Mucosa of descending colon (tissue), 3 donors: Measurements from ENCODE around the gene OFD1. TPM values are rescaled to one million over a fixed set of nuclear protein-coding genes. Genes with fewer than 3 reads are reported as not detected.

Experiments used
- ATAC-seq: fragments of 200-7000 bp; cut with Tn5 transposase; one replicate; pipeline ENCODE4 v1.9.1; 2020; ENCODE audit warnings: mild to moderate bottlenecking, moderate library complexity
- DNase-seq, 3 donors: peaks; one replicate each; pipeline ENCODE4 v3.0.0-alpha.2; 2020
- H3K36me3 ChIP-seq: fragments of 200-600 bp; one replicate; pipeline ENCODE4 v1.8.0; 2021; ENCODE audit warnings: low read depth, mild to moderate bottlenecking
- H3K4me1 ChIP-seq: fragments of 200-600 bp; one replicate; pipeline ENCODE4 v1.8.0; 2021; ENCODE audit warnings: low read depth, mild to moderate bottlenecking
- H3K4me3 ChIP-seq: fragments of 200-600 bp; one replicate; pipeline ENCODE4 v1.8.0; 2021; ENCODE audit warnings: mild to moderate bottlenecking
- H3K9me3 ChIP-seq: fragments of 200-600 bp; one replicate; pipeline ENCODE4 v1.8.0; 2021; ENCODE audit warnings: mild to moderate bottlenecking
- CTCF ChIP-seq: fragments of 200-600 bp; IDR thresholded peaks from one replicate; pipeline ENCODE4 v1.8.0; 2022; ENCODE audit warnings: antibody characterized with exemption, mild to moderate bottlenecking
- intact Hi-C, 2 donors: fragments of 100-400 bp; cut with DNase I in 1 of 2; cut with micrococcal nuclease in 1 of 2; formaldehyde crosslinking; loops; one replicate each; pipeline versions ENCODE4 v1.11.0 to v1.11.1; 2022; cut with DNase I, micrococcal nuclease
- total RNA-seq, 3 donors: library from RNA; stranded (reverse); fragmentation: NEBNext Ultra II Directional in 2 of 3; extraction: Animal tissue kit (Norgen Biotek cat#: 25700) in 2 of 3; gene quantifications; one replicate each; pipeline versions ENCODE4 v1.2.1 to v1.2.4, GENCODE V29; 2021 to 2023
- donor health status: DM: no; HTN: no; CAD: no; lungs with moderate emphysema.
- donor health status: DM: no; HTN: no; CAD: no.
- donor health status: DM: no; HTN: yes; CAD: no.

The OFD1 gene
- total RNA-seq, 3 donors from 2014 or later = 26.0 to 49.4 (median 32.6) TPM

GRCh38 chrX:13750204-13750603, 15.7 kb downstream of the OFD1 start:
- Histone ChIP-seq H3K4me3 (no peak overlapping the region), H3K36me3 (no peaks in the 10 kb centered on the region), H3K9me3 (no peaks in the 10 kb centered on the region), H3K4me1 (no peaks in the 10 kb centered on the region)
- no peak for DNase-seq
- ATAC-seq = peak; percentile 61
- TF ChIP-seq CTCF = peak; percentile 13
- intact Hi-C loops = no loop called here

GRCh38 chrX:13750812-13751211, 16.3 kb downstream of the OFD1 start:
- no peaks in the 10 kb centered on the region for H3K9me3 ChIP-seq
- H3K4me1 ChIP-seq = no peaks in the 10 kb centered on the region
- ATAC-seq = no peak
- no peaks in the 10 kb centered on the region for H3K36me3 ChIP-seq
- TF ChIP-seq CTCF = no peak
- H3K4me3 ChIP-seq = no peak overlapping the region
- intact Hi-C loops = no loop called here
- no peak for DNase-seq

GRCh38 chrX:13752141-13752540, 17.6 kb downstream of the OFD1 start:
- intact Hi-C loops = no loop called here
- no peak for TF ChIP-seq CTCF
- no peaks in the 10 kb centered on the region for H3K4me1 ChIP-seq
- H3K36me3 ChIP-seq = no peaks in the 10 kb centered on the region
- DNase-seq = no peak
- H3K4me3 ChIP-seq = no peak overlapping the region
- no peaks in the 10 kb centered on the region for H3K9me3 ChIP-seq
- ATAC-seq = no peak

GRCh38 chrX:13752646-13753045, 18.1 kb downstream of the OFD1 start:
- H3K4me3 ChIP-seq = no peak overlapping the region
- ATAC-seq = peak; percentile 58
- intact Hi-C loops = no loop called here
- no peak for DNase-seq
- no peaks in the 10 kb centered on the region for H3K36me3 ChIP-seq
- H3K9me3 ChIP-seq = no peaks in the 10 kb centered on the region
- TF ChIP-seq CTCF = no peak
- no peaks in the 10 kb centered on the region for H3K4me1 ChIP-seq

- intact Hi-C loops = no loop called here
- Histone ChIP-seq H3K9me3 (no peaks in the 10 kb centered on the region), H3K4me1 (no peaks in the 10 kb centered on the region), H3K36me3 (no peaks in the 10 kb centered on the region), H3K4me3 (no peak overlapping the region)
- ATAC-seq (no peak), DNase-seq (no peak)
- TF ChIP-seq CTCF = no peak
Measured at GRCh38 chrX:13754765-13755164, 20.2 kb downstream of the OFD1 start.

- no peak overlapping the region for H3K4me3 ChIP-seq
- intact Hi-C loops = no loop called here
- ATAC-seq (no peak), DNase-seq (no peak)
- H3K4me1 ChIP-seq = no peaks in the 10 kb centered on the region
- no peak for TF ChIP-seq CTCF
- H3K36me3 ChIP-seq = no peaks in the 10 kb centered on the region
- H3K9me3 ChIP-seq = no peaks in the 10 kb centered on the region
Measured at GRCh38 chrX:13755254-13755653, 20.7 kb downstream of the OFD1 start.
